WI38 (cell line): Measurements from ENCODE around the gene CLK4.
"Not testable (repeated sequence)": the region's sequence is repeated elsewhere in the genome, so short reads cannot be mapped to it uniquely, and the experiment has no call there.

Experiments used
- H3K4me3 ChIP-seq: 2 replicates; pipeline ENCODE4 v1.5.1; 2011; ENCODE audit warnings: low read depth, mild to moderate bottlenecking, control low read depth, low read length
- TF ChIP-seq, protein P1 (sequence below): IDR thresholded peaks from 2 replicates; pipeline ENCODE4 v1.5.1; 2012; ENCODE audit warnings: low read depth, mild to moderate bottlenecking, control low read depth, low read length

CLK4 gene

DNA sequence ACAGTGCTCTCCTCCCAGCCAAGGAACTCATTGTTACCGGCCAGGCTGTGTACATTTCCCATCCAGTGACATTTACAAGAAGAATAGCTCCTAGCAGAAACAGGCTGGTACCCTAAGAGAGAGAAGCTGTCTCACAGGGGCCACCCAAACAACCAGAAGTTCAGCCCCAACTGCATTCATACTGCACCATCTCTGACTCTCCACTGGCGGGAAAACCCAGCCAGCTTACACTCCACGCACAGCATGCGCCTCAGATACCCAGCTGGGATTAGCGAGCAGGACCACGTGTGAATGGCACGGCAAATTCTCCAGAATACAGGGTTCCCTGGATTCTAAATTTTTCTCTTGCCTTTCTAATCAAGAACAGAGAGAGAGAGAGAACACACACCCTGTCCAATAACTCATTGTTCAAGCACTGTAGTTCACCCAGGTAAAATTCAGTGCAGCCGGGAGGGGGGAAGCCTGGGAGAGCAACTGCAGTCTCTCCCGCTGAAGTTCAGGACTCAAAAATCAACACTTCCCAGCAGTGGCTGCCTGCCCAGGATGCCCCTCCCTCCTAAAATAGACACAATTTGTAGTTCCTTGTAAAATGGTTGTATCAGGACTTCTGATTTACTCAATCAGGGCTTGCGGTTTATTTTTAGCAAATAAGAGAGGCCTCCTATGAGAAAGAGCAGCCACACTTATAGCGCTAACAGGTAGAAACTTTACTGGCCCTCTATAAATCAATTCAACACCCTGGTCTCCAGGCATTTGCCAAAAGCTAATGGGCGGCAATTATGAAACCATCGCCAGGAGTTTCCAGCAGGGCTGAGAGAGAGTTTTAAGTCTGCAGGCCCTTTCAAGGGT, 38.9 kb downstream of the CLK4 start:
- H3K4me3 ChIP-seq: no peak overlapping the region
- TF ChIP-seq, protein P1, sequence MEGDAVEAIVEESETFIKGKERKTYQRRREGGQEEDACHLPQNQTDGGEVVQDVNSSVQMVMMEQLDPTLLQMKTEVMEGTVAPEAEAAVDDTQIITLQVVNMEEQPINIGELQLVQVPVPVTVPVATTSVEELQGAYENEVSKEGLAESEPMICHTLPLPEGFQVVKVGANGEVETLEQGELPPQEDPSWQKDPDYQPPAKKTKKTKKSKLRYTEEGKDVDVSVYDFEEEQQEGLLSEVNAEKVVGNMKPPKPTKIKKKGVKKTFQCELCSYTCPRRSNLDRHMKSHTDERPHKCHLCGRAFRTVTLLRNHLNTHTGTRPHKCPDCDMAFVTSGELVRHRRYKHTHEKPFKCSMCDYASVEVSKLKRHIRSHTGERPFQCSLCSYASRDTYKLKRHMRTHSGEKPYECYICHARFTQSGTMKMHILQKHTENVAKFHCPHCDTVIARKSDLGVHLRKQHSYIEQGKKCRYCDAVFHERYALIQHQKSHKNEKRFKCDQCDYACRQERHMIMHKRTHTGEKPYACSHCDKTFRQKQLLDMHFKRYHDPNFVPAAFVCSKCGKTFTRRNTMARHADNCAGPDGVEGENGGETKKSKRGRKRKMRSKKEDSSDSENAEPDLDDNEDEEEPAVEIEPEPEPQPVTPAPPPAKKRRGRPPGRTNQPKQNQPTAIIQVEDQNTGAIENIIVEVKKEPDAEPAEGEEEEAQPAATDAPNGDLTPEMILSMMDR: no peak

DNA sequence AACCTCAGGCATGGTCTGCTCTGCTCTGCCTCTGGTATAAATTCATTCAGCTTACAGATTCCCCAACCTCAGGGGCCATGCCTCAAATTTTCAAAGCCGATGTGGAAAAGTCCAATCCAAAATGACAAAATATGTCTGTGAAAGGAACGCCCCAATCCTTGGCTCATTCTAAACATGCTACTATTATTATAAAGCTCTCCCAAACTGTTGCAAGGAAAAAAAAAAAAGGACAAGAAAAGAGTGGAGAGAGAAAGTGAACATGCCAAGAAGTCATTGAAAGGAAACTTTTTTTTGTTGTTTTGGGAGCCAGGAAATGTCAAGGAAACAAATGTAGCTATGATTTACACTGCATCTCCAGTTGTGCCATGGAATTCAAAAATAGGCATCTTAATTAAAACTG, 40.5 kb downstream of the CLK4 start:
- TF ChIP-seq, protein P1: no peak

DNA sequence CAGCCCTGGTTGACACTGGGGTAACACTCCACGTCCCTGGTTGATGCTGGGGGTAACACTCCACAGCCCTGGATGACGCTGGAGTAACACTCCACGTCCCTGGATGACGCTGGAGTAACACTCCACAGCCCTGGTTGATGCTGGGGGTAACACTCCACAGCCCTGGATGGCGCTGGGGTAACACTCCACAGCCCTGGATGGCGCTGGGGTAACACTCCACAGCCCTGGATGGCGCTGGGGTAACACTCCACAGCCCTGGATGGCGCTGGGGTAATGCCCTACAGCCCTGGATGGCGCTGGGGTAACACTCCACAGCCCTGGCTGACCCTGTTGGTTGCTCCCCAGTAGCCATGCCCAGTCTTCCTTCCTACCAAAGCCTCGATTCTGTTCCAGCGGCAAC, 41.4 kb downstream of the CLK4 start:
- not testable (repeated sequence) for H3K4me3 ChIP-seq

More for the DNA sequence above, 40.5 kb downstream of the CLK4 start:
- H3K4me3 ChIP-seq: no peak overlapping the region

DNA sequence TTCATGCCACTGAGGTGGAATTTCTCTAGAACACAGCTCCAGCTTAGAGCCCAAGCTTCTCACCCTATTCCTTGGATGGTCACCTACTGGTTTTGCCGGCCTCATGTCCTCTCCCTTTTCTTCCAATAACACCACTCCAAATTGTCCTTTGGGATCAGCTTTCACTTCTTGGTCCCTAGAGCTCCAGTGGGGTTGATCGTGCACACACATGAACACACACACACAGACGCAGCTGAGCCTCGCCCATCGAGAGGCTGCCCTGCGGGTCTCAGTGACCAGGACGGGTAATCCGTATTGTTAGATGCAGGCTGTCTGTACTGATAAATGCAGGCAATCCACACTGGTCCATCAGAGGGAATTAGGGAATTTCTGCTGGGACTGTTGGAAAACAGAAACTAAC, 43.6 kb downstream of the CLK4 start:
- no peak overlapping the region for H3K4me3 ChIP-seq
- TF ChIP-seq, protein P1: no peak

DNA sequence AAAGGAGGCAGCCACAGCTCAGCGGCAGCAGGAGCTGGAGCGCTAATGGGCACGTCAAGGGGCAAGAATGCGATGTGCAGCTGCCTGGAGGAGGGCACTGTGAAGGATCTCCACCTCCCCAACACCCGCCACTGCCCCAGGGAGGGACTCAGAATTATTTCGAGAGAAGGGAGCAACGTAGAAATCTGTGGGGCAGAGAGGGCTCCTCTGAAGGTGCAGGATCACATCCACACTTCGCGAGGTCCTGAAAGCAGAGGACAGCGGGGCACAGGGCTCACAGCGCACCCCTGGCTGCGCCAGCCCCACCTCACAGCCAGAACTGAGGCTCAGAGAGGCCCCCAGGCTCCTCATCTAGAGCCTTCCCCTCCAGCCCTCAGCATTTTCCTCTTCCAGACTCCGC, 44.6 kb downstream of the CLK4 start:
- TF ChIP-seq, protein P1: no peak

DNA sequence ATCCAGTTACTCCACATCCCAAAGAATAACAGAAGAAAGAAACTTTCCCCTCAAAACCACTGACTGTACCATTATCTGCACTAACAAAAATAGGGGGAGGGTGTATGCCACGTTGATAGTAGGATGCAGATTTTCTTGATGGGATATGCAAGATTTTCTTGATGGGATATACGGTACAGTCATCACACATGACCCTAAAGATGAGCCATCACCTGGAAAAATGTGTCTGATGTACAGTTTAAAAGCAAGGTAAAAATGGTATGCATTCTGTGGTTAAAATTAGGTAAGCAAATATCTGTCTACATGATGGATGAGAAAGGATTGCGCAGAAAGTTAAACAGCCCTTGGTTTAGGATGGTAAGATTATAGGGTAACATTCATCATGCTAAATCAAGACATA, 45.2 kb downstream of the CLK4 start:
- no peak overlapping the region for H3K4me3 ChIP-seq

More for the DNA sequence above, 44.6 kb downstream of the CLK4 start:
- no peak overlapping the region for H3K4me3 ChIP-seq

DNA sequence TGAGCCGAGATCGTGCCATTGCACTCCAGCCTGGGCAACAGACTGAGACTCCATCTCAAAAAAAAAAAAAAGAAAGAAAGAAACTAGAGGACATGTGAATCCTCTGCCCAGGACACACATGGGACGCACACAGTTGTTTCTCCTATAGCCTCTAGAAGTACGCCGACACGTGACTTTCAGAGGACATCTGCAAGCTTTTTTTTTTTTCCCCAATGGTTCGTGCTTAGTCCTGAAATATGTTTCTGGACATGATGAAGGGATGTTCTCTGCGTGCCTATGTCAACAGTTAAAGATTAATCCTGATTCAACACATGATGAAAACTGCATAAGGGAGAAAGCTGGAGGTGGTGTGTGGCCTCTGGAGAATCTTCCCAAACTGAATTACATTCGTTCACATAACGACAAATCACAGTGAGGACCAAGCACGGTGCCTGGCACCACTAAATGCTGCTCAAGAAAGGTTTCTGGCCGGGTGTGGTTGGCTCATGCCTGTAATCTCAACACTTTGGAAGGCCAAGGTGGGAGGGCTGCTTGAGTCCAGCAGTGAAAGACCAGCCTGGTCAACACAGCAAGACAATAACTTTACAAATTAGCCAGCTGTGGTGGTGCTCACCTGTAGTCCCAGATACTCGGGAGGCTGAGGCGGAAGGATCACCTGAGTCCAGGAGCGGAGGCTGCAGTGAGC, 46.4 kb downstream of the CLK4 start:
- TF ChIP-seq, protein P1: no peak
- H3K4me3 ChIP-seq: no peak overlapping the region

More for the DNA sequence above, 45.2 kb downstream of the CLK4 start:
- TF ChIP-seq, protein P1: no peak
